Mammary epithelial cell (primary cell): Measurements from ENCODE around the gene ATP6V1C2.

Experiments used
- CTCF ChIP-seq, 2 donors: IDR thresholded peaks in 1 of 2; conservative IDR thresholded peaks in 1 of 2; 2 replicates each; pipeline ENCODE4 v1.5.1; 2011 to 2012; ENCODE audit warnings: inconsistent platforms in 2 of 2, low read length in 2 of 2, mild to moderate bottlenecking in 2 of 2, control low read depth in 1 of 2, low read depth in 1 of 2; ENCODE audit not compliant: insufficient read depth in 1 of 2; ENCODE audit errors: extremely low read depth in 1 of 2
- EZH2 ChIP-seq: IDR thresholded peaks from 2 replicates; pipeline ENCODE4 v1.6.1; 2012; ENCODE audit warnings: low read length, inconsistent platforms, borderline replicate concordance

DNA sequence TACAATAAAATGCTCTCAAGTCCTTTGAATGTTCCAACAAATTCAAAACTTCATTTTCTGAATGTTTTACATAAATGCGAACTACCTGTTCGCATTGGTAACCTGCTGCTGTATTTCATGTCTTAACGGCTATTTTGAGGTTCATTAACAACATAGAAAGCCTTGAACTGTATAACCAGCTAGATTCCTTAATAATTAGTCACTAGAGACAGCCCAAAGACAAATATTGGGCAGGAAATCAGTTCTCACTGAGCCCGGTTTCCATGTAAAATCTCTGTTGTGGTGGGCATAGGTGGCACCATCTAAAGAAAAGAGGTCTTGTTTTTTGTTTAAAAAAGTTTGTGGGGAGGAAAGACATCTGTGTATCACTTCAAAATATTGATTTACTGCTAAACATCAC is 62.0 kb downstream of the ATP6V1C2 start:
- TF ChIP-seq EZH2 (no peak), CTCF (conservative IDR thresholded peaks at IDR 0.05 in 1 of 2, IDR thresholded peaks at IDR 0.05 in 1 of 2; ENCODE audit: extremely low read depth in 1 of 2, insufficient read depth in 1 of 2, low read depth in 1 of 2, low read length in 2 of 2) (no peak)
